Gastroesophageal sphincter (tissue), 4 donors: ENCODE data around the gene PPP1R13B. TPM values are rescaled to one million over a fixed set of nuclear protein-coding genes. Genes with fewer than 3 reads are reported as not detected.

Experiments
- ATAC-seq: fragments of 150-250 bp; one replicate; pipeline ENCODE4 v1.9.1; 2016; ENCODE audit warnings: mild to moderate bottlenecking, moderate library complexity
- H3K27ac ChIP-seq, 4 donors: fragments of 200-600 bp; sonication (generic) in 3 of 4; 1 replicate in 3 of 4; 2 replicates in 1 of 4; pipeline ENCODE4 v1.5.1; 2016 to 2019
- H3K27me3 ChIP-seq: fragments of 200-600 bp; sonication (generic); one replicate; pipeline ENCODE4 v1.5.1; 2019
- H3K36me3 ChIP-seq, 2 donors: fragments of 200-600 bp; sonication (generic); one replicate each; pipeline ENCODE4 v1.5.1; 2019; ENCODE audit warnings: control low read depth in 1 of 2
- H3K4me1 ChIP-seq, 3 donors: fragments of 200-600 bp; sonication (generic); 1 replicate in 2 of 3; 2 replicates in 1 of 3; pipeline ENCODE4 v1.5.1; 2016 to 2019; ENCODE audit warnings: control low read depth in 2 of 3
- H3K4me3 ChIP-seq, 2 donors: fragments of 200-600 bp; sonication (generic); one replicate each; pipeline ENCODE4 v1.5.1; 2019; ENCODE audit warnings: mild to moderate bottlenecking in 1 of 2, moderate library complexity in 1 of 2
- H3K9me3 ChIP-seq, 3 donors: fragments of 200-600 bp; sonication (generic); one replicate each; pipeline ENCODE4 v1.5.1; 2017 to 2019; ENCODE audit warnings: control low read depth in 2 of 3
- CTCF ChIP-seq, 4 experiments: fragments of 200-600 bp in 2 of 4; fragments of 450-650 bp in 2 of 4; sonication (generic) in 1 of 4; IDR thresholded peaks; one replicate each; pipeline ENCODE4 v1.5.1; 2017 to 2019; ENCODE audit warnings: antibody characterized with exemption in 4 of 4, mild to moderate bottlenecking in 2 of 4, moderate library complexity in 2 of 4
- EP300 ChIP-seq: sonication (generic); formaldehyde crosslinking; IDR thresholded peaks from one replicate; pipeline ENCODE4 v1.6.1; 2017; ENCODE audit warnings: antibody characterized with exemption, mild to moderate bottlenecking
- POLR2A ChIP-seq, 2 donors: fragments of 450-650 bp; IDR thresholded peaks; one replicate each; pipeline ENCODE4 v1.6.1; 2017; ENCODE audit warnings: antibody characterized with exemption in 2 of 2, mild to moderate bottlenecking in 2 of 2, moderate library complexity in 1 of 2
- POLR2AphosphoS5 ChIP-seq: sonication (generic); formaldehyde crosslinking; IDR thresholded peaks from one replicate; pipeline ENCODE4 v1.6.1; 2017; ENCODE audit warnings: antibody characterized with exemption
- WGBS, 2 donors: methylation state at CpG; one replicate each; pipeline ENCODE4 v1.1.5; 2018; ENCODE audit warnings: low coverage in 1 of 2; 5-methylcytosine and 5-hydroxymethylcytosine counted together
- total RNA-seq, 4 donors: library from RNA; depleted of rRNA; stranded (reverse); fragments of >200 nt; gene quantifications; one replicate each; pipeline ENCODE4 v1.1.0, GENCODE V29; 2016

Gene PPP1R13B
- total RNA-seq, 4 donors from 2014 or later, result 13.9 to 24.8 (median 17.5) TPM

DNA sequence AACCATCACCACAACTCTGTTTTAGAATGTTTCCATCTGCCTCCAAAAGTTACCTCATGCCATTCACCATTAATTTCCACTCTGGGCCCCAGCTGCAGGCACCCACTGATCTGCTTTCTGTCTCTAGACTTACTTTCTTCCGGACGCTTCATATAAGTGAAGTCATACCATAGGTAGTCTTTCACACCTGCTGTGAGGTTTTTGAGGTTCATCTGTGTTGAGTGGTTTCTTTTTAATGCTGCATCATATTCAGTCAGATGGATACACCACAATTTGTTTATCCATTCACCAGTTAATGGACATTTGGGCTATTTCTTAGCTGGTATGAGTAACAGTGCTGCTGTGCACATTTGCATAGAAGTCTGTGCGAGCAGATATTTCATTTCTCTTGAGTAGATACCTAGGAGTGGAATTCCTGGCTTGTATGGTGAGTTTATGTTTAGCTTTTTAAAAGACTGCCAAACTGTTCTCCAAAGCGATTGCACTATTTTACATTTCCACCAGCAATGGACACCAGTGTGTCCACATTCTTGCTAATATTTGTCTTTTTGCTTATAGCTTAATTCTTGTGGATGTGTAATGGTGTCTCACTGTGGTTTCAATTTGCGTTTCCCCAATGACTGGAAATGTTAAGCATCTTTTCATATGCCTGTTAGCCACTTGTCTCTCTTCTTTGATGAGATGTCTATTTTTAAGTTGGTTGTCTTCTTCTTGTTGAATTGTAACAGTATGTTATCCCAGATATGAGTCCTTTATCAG, 83.5 kb downstream of the PPP1R13B start:
- no peaks in the 10 kb centered on the region for H3K9me3 ChIP-seq
- no peaks in the 10 kb centered on the region for H3K4me1 ChIP-seq
- no peak overlapping the region for H3K27ac ChIP-seq
- ATAC-seq, result no peak
- H3K27me3 ChIP-seq, result no peaks in the 10 kb centered on the region
- no peak for TF ChIP-seq EP300
- no peak for TF ChIP-seq CTCF (IDR thresholded peaks at IDR 0.05)
- no peak for TF ChIP-seq POLR2A (IDR thresholded peaks at IDR 0.05)
- TF ChIP-seq POLR2AphosphoS5, result no peak
- H3K4me3 ChIP-seq, result no peak overlapping the region
- 85 to 97% methylated on average over 5 of the region's 5 CpGs for WGBS, 2 donors
- H3K36me3 ChIP-seq, result peaks cover 0 to 6% of the 10 kb centered on the region in 2 donors

- Histone ChIP-seq H3K27ac (no peak overlapping the region), H3K27me3 (no peaks in the 10 kb centered on the region), H3K4me3 (no peak overlapping the region), H3K36me3 (peaks cover 0 to 6% of the 10 kb centered on the region in 2 donors), H3K9me3 (no peaks in the 10 kb centered on the region), H3K4me1 (no peaks in the 10 kb centered on the region)
- WGBS, 2 donors, result 81 to 89% methylated on average over 3 to 13 of the region's 13 CpGs
- no peak for ATAC-seq
- TF ChIP-seq POLR2AphosphoS5, result no peak
- no peak for TF ChIP-seq EP300
- no peak for TF ChIP-seq POLR2A (IDR thresholded peaks at IDR 0.05)
- TF ChIP-seq CTCF (IDR thresholded peaks at IDR 0.05), result no peak
Measured at GRCh38 chr14:103762541-103762940, 84.8 kb downstream of the PPP1R13B start.

GRCh38 chr14:103762036-103762435, 85.3 kb downstream of the PPP1R13B start:
- no peaks in the 10 kb centered on the region for H3K4me1 ChIP-seq
- ATAC-seq, result no peak
- H3K27me3 ChIP-seq, result no peaks in the 10 kb centered on the region
- TF ChIP-seq CTCF (IDR thresholded peaks at IDR 0.05), result no peak
- TF ChIP-seq EP300, result no peak
- TF ChIP-seq POLR2A (IDR thresholded peaks at IDR 0.05), result no peak
- no peak for TF ChIP-seq POLR2AphosphoS5
- no peak overlapping the region for H3K27ac ChIP-seq
- no peaks in the 10 kb centered on the region for H3K9me3 ChIP-seq
- peaks cover 0 to 8% of the 10 kb centered on the region in 2 donors for H3K36me3 ChIP-seq
- 30 to 67% methylated on average over 1 of the region's 1 CpG for WGBS, 2 donors
- H3K4me3 ChIP-seq, result no peak overlapping the region

- H3K4me3 ChIP-seq, result no peak overlapping the region
- no peaks in the 10 kb centered on the region for H3K9me3 ChIP-seq
- peaks cover 0 to 10% of the 10 kb centered on the region in 2 donors for H3K36me3 ChIP-seq
- 84 to 92% methylated on average over 4 to 8 of the region's 8 CpGs for WGBS, 2 donors
- no peaks in the 10 kb centered on the region for H3K4me1 ChIP-seq
- no peaks in the 10 kb centered on the region for H3K27me3 ChIP-seq
- ATAC-seq, result no peak
- no peak overlapping the region for H3K27ac ChIP-seq
- TF ChIP-seq POLR2A (IDR thresholded peaks at IDR 0.05) (no peak), POLR2AphosphoS5 (no peak), EP300 (no peak), CTCF (IDR thresholded peaks at IDR 0.05) (no peak)
Measured at GRCh38 chr14:103758059-103758776, 89.2 kb downstream of the PPP1R13B start.

DNA sequence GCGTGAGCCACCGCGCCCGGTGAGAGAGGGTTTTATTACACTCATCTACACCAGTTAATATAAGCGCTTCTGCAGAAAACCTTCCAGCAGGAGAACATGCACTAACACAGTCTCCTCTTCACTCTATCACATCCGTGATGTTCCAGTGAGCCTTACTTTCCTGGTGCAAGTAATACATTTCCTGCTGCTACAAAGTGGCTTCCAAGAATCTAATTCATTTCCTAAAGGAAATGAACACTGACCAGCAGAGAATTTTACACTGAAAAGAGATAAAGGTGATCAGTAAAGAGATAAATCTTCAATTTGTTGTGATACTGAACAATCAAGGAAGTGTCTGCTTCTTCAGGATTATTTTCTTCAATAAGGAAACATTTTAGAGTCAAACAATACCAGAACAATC, 92.3 kb downstream of the PPP1R13B start:
- 74 to 80% methylated on average over 1 to 6 of the region's 6 CpGs for WGBS, 2 donors
- peaks cover 0 to 31% of the 10 kb centered on the region in 2 donors for H3K36me3 ChIP-seq

More for the DNA sequence above, 92.3 kb downstream of the PPP1R13B start:
- Histone ChIP-seq H3K27me3 (no peaks in the 10 kb centered on the region), H3K27ac (no peak overlapping the region), H3K4me1 (no peaks in the 10 kb centered on the region), H3K4me3 (no peak overlapping the region), H3K9me3 (no peaks in the 10 kb centered on the region)
- no peak for ATAC-seq
- TF ChIP-seq POLR2A (IDR thresholded peaks at IDR 0.05) (no peak), POLR2AphosphoS5 (no peak)
